ENCODE measurements around the gene APLF.

GRCh38 chr2:68561372-68561771 is 94.0 kb downstream of the APLF start:
- TF ChIP-seq, protein P1, sequence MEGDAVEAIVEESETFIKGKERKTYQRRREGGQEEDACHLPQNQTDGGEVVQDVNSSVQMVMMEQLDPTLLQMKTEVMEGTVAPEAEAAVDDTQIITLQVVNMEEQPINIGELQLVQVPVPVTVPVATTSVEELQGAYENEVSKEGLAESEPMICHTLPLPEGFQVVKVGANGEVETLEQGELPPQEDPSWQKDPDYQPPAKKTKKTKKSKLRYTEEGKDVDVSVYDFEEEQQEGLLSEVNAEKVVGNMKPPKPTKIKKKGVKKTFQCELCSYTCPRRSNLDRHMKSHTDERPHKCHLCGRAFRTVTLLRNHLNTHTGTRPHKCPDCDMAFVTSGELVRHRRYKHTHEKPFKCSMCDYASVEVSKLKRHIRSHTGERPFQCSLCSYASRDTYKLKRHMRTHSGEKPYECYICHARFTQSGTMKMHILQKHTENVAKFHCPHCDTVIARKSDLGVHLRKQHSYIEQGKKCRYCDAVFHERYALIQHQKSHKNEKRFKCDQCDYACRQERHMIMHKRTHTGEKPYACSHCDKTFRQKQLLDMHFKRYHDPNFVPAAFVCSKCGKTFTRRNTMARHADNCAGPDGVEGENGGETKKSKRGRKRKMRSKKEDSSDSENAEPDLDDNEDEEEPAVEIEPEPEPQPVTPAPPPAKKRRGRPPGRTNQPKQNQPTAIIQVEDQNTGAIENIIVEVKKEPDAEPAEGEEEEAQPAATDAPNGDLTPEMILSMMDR (IDR thresholded peaks at IDR 0.05) = no peak
- TF ChIP-seq POLR2A (IDR thresholded peaks at IDR 0.05) = no peak
